Stimulated activated CD8-positive, alpha-beta memory T cell treated with anti-CD3 and anti-CD28 coated beads, Interleukin-2, amount 100 ng/mL, for 1 hour (primary cell): ENCODE results near the gene RALGDS.
"Not testable (repeated sequence)": the region's sequence is repeated elsewhere in the genome, so short reads cannot be mapped to it uniquely, and the experiment has no call there.

ENCODE experiments used
- DNase-seq, 2 donors: peaks; one replicate each; pipeline ENCODE4 v3.0.0-alpha.2; 2020; ENCODE audit warnings: low read depth in 2 of 2

RALGDS gene

GRCh38 chr9:133070500-133070961, 50.5 kb downstream of the RALGDS start:
- DNase-seq, result not testable (repeated sequence)

DNA sequence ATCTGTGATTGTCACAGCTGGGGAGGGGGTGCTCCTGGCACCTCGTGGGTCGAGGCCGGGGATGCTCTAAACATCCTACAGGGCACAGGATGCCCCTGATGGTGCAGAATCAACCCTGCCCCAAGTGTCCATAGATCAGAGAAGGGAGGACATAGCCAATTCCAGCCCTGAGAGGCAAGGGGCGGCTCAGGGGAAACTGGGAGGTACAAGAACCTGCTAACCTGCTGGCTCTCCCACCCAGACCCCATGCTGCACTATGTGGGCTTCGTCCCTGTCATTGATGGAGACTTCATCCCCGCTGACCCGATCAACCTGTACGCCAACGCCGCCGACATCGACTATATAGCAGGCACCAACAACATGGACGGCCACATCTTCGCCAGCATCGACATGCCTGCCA, 52.6 kb downstream of the RALGDS start:
- DNase-seq, result not testable (repeated sequence)

DNA sequence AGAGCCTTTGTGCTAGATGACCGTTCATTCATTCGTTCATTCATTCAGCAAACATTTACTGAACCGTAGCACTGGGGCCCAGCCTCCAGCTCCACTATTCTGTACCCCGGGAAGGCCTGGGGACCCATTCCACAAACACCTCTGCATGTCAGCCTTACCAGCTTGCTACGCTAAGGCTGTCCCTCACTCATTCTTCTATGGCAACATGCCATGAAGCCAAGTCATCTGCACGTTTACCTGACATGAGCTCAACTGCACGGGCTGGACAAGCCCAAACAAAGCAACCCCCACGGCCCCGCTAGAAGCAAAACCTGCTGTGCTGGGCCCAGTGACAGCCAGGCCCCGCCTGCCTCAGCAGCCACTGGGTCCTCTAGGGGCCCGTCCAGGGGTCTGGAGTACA, 53.2 kb downstream of the RALGDS start:
- DNase-seq, result no peak

GRCh38 chr9:133067006-133067405, 54.0 kb downstream of the RALGDS start:
- no peak for DNase-seq

DNA sequence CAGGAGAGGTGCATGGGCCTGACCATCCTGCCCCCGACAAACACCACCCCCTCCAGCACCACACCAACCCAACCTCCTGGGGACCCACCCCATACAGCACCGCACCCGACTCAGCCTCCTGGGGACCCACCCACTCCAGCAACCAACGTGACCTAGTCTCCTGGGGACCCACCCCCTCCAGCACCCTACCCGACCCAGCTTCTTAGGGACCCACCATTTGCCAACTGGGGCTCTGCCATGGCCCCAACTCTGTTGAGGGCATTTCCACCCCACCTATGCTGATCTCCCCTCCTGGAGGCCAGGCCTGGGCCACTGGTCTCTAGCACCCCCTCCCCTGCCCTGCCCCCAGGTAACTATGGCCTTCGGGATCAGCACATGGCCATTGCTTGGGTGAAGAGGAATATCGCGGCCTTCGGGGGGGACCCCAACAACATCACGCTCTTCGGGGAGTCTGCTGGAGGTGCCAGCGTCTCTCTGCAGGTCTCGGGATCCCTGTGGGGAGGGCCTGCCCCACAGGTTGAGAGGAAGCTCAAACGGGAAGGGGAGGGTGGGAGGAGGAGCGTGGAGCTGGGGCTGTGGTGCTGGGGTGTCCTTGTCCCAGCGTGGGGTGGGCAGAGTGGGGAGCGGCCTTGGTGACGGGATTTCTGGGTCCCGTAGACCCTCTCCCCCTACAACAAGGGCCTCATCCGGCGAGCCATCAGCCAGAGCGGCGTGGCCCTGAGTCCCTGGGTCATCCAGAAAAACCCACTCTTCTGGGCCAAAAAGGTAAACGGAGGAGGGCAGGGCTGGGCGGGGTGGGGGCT, 54.7 kb downstream of the RALGDS start:
- no peak for DNase-seq

GRCh38 chr9:133065070-133065388, 56.0 kb downstream of the RALGDS start:
- no peak for DNase-seq

- DNase-seq, result no peak
Observed at GRCh38 chr9:133064241-133065069, 56.6 kb downstream of the RALGDS start.

DNA sequence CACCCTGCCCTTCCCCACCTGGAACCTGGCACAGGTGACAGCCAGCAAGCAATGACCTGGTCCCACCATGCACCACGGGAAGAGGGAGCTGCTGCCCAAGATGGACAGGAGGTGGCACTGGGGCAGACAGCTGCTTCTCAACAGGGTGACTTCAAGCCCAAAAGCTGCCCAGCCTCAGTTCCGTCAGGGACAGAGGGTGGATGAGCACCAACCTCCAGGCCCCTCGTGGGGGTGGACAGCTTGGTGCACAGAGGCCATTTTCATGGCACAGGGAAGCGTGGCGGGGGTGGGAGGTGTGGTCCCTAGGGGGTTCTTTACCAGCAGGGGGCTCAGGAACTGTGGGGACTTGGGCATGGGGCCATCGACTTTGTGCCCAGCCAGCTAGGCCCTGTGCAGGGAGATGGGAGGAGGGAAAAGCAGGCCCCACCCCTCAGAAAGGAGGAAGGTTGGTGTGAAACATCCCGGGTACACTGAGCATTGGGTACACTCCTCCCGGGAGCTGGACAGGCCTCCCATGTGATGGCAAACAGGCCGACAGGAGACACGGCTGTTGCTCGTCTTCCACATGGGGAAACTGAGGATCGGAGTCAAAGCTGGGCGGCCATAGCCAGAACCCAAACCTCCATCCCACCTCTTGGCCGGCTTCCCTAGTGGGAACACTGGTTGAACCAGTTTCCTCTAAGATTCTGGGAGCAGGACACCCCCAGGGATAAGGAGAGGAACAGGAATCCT, 57.4 kb downstream of the RALGDS start:
- no peak for DNase-seq

GRCh38 chr9:133063159-133063499, 57.9 kb downstream of the RALGDS start:
- DNase-seq, result no peak

- not testable (repeated sequence) for DNase-seq
Observed at GRCh38 chr9:133062569-133062968, 58.5 kb downstream of the RALGDS start.

DNA sequence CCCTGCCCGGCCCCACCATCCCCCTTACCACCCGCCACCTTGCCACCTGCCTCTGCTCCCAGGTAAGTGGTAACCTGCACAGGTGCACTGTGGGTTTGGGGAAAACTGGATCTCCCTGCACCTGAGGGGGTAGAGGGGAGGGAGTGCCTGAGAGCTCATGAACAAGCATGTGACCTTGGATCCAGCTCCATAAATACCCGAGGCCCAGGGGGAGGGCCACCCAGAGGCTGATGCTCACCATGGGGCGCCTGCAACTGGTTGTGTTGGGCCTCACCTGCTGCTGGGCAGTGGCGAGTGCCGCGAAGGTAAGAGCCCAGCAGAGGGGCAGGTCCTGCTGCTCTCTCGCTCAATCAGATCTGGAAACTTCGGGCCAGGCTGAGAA, 59.3 kb downstream of the RALGDS start, which contains the start of gene CEL:
Gene CEL (plus strand): TSS at position 218 of the 382 bp plus-strand sequence. CDS start 22 bp downstream, at position 240.
- DNase-seq, result not testable (repeated sequence)

GRCh38 chr9:133061019-133061763, 59.8 kb downstream of the RALGDS start:
- not testable (repeated sequence) for DNase-seq

DNA sequence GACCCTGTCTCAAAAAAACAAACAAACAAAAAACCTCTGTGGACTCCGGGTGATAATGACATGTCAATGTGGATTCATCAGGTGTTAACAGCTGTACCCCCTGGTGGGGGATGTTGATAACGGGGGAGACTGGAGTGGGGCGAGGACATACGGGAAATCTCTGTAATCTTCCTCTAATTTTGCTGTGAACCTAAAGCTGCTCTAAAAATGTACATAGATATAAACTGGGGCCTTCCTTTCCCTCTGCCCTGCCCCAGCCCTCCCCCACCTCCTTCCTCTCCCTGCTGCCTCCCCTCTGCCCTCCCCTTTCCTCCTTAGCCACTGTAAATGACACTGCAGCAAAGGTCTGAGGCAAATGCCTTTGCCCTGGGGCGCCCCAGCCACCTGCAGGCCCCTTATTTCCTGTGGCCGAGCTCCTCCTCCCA, 60.6 kb downstream of the RALGDS start:
- DNase-seq, result no peak

DNA sequence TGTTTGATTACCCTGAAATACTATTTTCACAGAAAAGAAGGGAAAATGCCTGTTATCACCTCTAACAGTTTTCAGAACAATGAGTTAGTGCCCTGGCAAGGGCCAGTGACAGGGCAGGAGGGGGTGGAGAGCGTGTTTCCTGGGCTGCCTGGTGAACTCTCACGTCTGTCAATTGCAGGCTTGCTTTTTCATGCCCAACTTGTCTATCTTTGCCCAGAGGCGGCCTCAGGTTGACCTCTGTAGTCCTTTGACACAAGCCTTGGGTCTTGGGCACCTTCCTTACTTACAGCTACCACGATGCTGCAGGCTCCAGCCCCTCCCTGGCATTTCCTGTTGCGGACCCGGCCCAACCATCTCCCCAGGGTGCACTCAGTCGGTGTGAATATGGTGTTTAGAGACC, 61.4 kb downstream of the RALGDS start:
- DNase-seq, result no peak

DNA sequence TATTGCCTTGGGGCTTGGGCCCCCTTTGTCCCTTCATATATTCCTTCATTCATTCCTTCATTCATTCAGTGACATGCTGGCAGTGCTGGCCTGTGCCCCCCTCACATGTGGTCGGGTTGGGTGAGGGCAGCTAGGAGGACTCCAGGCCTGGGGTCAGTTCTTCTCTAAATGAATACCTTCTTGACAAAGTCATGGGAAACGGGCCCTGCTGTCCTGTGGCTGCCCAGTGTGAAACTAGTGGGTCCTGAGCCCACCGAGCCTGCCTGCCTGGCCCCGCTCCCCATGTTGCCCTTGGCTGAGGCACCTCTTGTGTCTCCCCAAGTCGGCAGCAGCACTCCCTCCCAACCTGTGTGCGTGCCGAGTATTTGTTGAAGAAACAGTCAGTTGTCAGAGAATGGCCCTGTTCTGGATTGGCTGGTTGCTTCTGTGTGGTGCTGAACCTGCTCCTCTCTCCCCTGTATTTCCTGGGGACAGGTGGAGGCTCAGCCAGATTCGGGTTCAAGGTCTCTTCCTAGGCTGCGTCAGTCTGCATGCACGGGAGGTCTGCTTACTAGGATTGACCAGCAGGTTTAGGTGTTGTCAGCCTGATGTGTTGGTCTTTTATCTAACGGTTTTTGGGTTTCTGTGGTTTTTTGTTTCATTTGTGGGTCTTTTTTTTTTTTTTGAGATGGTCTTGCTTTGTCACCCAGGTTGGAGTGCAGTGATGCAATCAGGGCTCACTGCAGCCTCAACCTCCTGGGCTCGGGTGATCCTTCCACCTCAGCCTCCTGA, 62.3 kb downstream of the RALGDS start:
- no peak for DNase-seq

DNA sequence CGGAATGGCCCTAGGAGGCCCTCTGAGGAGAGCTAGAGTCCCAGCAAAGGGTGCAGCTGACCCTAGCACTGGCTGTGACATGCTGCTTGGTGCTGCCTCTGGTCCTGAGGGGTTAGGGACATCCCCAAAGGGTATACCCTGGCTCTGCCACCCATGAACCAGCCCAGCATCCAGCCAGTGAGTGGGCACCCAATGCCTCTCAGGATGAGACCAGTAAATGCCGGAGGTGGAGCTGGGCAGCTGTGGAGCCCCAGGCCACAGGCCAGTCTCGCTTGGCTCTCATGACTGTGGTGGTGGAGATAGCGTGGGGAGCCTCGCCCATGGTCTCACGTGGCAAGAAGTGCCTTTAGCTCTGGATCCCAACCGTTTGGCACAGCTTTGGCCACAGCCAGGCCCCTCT, 63.0 kb downstream of the RALGDS start:
- DNase-seq, result no peak

DNA sequence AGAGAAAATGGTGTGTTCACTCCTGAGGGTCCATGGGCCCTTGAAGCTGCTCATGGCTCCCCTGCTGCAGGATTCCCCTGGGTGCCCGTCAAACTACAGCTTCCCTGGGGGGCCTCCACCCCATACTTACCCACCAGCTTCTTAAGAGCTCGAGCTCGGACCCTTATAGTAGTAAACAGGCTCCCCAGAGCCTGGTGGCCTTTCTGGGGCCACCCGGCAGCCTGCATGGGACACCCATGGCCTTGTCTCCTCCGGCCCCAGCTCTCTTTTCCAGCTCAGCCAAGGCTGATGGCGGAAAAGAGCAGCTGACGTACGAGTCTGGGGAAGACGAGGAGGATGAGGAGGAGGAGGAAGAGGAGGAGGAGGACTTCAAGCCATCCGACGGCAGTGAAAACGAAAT, 63.5 kb downstream of the RALGDS start:
- DNase-seq, result no peak

GRCh38 chr9:133057006-133057405, 64.0 kb downstream of the RALGDS start:
- DNase-seq, result no peak

- no peak for DNase-seq
Observed at GRCh38 chr9:133056533-133056932, 64.5 kb downstream of the RALGDS start.

DNA sequence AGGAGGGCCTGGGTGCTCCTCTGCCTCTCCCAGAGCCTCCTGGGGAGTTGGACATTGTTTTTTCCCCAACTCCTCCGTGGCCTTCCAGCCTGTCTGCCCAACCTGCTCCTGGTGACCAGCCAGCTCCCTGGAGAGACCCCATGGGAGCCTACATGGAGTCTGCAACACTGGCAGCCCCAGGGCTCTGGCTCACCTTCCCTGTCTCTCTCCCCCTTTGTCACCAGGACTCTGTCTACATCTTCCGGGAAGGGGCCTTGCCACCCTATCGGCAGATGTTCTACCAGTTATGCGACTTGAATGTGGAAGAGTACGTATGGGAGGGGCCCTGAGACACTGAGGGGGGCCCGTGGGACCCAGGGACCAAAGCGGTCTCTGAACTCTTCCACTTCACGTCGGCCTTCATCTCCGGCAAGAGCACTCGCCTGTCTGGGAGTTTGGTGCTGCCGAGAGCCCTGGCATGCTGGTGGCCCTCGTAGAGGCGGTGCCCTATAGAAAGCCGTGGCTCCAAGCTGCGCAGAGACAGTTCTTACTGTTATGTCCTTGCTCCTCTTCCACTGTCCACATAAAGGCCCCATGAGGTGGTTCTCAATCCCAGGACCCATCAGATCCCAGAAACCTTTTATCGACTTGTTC, 65.1 kb downstream of the RALGDS start:
- no peak for DNase-seq
